Retinal pigment epithelial cell (primary cell): ENCODE data around the gene CENPC.

Experiments
- DNase-seq: peaks from one replicate; pipeline ENCODE4 v3.0.0-alpha.2; 2010; ENCODE audit warnings: low read depth
- H3K4me3 ChIP-seq: 2 replicates; pipeline ENCODE4 v1.5.1; 2011; ENCODE audit warnings: mild to moderate bottlenecking, low read length, control low read depth, moderate library complexity
- CTCF ChIP-seq: conservative IDR thresholded peaks from 2 replicates; pipeline ENCODE4 v1.5.1; 2011; ENCODE audit warnings: low read depth, low read length, control low read depth, inconsistent platforms

The CENPC gene, protein sequence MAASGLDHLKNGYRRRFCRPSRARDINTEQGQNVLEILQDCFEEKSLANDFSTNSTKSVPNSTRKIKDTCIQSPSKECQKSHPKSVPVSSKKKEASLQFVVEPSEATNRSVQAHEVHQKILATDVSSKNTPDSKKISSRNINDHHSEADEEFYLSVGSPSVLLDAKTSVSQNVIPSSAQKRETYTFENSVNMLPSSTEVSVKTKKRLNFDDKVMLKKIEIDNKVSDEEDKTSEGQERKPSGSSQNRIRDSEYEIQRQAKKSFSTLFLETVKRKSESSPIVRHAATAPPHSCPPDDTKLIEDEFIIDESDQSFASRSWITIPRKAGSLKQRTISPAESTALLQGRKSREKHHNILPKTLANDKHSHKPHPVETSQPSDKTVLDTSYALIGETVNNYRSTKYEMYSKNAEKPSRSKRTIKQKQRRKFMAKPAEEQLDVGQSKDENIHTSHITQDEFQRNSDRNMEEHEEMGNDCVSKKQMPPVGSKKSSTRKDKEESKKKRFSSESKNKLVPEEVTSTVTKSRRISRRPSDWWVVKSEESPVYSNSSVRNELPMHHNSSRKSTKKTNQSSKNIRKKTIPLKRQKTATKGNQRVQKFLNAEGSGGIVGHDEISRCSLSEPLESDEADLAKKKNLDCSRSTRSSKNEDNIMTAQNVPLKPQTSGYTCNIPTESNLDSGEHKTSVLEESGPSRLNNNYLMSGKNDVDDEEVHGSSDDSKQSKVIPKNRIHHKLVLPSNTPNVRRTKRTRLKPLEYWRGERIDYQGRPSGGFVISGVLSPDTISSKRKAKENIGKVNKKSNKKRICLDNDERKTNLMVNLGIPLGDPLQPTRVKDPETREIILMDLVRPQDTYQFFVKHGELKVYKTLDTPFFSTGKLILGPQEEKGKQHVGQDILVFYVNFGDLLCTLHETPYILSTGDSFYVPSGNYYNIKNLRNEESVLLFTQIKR

DNA sequence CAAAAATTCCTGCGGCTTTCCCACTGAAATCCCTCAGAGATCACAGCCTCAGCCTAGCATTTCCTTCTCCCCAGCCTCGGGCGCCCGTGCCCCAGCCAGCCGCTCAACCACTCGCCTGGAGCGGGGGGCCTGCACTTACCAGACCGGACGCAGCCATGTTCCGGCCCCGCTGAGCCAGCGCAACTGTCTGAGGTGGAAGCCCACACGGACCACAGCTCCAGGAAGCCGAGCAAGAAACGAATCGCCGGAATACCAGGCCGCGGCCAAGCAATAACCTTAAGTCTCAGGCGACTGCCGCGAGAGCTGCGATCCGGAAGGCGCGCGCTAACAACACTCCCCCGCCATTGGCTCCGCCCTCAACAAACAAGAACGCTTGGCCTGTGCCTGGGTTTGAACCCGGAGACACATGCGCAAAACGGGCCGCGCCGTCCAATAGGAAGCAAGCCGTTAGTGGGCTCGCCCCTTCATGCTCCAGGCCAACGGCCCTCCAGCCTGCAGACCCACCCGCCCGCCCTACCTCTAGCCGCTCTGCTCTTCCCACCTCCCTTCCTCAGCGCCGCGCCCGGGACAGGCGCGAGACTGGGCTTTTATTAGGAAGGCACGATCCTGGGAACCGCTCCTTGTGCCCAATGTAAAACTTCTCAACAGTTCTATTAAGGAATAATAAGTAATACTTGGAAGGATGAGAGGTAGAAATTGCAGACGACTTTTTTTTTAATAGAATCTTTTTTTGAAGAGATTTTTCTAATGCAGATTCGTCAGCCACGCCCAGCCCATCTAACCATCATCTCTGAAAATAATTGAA is at the start of gene CENPC:
TSS of gene CENPC (minus strand) at position 305 of the 805 bp plus-strand sequence. CDS start at position 157, 148 bp downstream.
- no peak for TF ChIP-seq CTCF
- H3K4me3 ChIP-seq, result peak within 1 kb of the TSS; percentile 90
- peak; percentile 94 for DNase-seq

- no peak overlapping the region for H3K4me3 ChIP-seq
- peak; percentile 20 for DNase-seq
- no peak for TF ChIP-seq CTCF
Observed at GRCh38 chr4:67593741-67594175, 48.5 kb upstream of the CENPC start.

DNA sequence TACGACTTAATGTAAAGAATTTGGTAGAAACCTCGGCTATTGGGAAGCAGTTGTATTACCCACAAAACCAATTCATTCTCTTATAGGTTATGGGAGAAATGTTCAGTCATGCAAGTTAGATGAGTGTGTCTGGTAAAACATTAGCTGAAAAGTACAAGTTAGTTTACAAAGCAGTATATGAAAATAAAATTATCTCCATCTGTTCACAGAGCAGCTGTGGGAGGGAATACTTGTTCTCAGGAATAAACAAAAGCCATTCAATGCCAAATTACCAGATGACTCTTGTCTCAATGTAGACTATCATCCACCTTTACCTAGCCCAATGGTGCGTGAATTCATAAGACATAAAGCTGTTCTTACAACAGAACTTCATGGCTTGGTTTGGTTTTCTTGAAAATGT is 41.9 kb upstream of the CENPC start:
- no peak for TF ChIP-seq CTCF
- no peak for DNase-seq
- H3K4me3 ChIP-seq, result no peak overlapping the region

GRCh38 chr4:67584496-67584895 is 39.2 kb upstream of the CENPC start:
- no peak overlapping the region for H3K4me3 ChIP-seq
- no peak for DNase-seq
- TF ChIP-seq CTCF, result no peak

- no peak overlapping the region for H3K4me3 ChIP-seq
- DNase-seq, result no peak
- no peak for TF ChIP-seq CTCF
Observed at GRCh38 chr4:67581913-67582312, 36.6 kb upstream of the CENPC start.

GRCh38 chr4:67581208-67581857 is 36.0 kb upstream of the CENPC start:
- H3K4me3 ChIP-seq, result no peak overlapping the region
- TF ChIP-seq CTCF, result no peak
- no peak for DNase-seq
